Caki2 (cell line): ENCODE data around the gene CIRBP. TPM values are rescaled to one million over a fixed set of nuclear protein-coding genes. Genes with fewer than 3 reads are reported as not detected.

ENCODE experiments used
- DNase-seq: peaks from one replicate; pipeline ENCODE4 v3.0.0-alpha.2; 2015; ENCODE audit warnings: low read depth
- in situ Hi-C: cut with HindIII; loops from 2 replicates; pipeline ENCODE4 v1.10.0; 2016; ENCODE audit warnings: low sequenced_read_pairs, low pct_unique_long_range_greater_than_20kb, mixed read lengths
- total RNA-seq: library from RNA; depleted of rRNA; stranded (reverse); fragments of >200 nt; shearing (Covaris generic); gene quantifications from 2 replicates; pipeline ENCODE4 v1.2.3, GENCODE V29; 2014; ENCODE audit warnings: low replicate concordance

CIRBP gene
- total RNA-seq, 1 experiment from 2014 or later = 84.1 TPM

GRCh38 chr19:1251330-1252220, 17.6 kb upstream of the CIRBP start:
- DNase-seq = peak; percentile 34
- in situ Hi-C loops = no loop called here

GRCh38 chr19:1252221-1252820, 16.8 kb upstream of the CIRBP start:
- in situ Hi-C loops = no loop called here
- DNase-seq = peak; percentile 92

GRCh38 chr19:1252821-1253513, 16.2 kb upstream of the CIRBP start:
- DNase-seq = peak; percentile 85
- in situ Hi-C loops = no loop called here

- no peak for DNase-seq
These were observed 15.5 kb upstream of the CIRBP start for GRCh38 chr19:1253514-1254080.

GRCh38 chr19:1254081-1254527, 15.0 kb upstream of the CIRBP start:
- in situ Hi-C loops = no loop called here
- DNase-seq = no peak

More at GRCh38 chr19:1253514-1254080, 15.5 kb upstream of the CIRBP start:
- in situ Hi-C loops = no loop called here

- in situ Hi-C loops = no loop called here
- DNase-seq = no peak
These were observed 14.5 kb upstream of the CIRBP start for GRCh38 chr19:1254530-1255185.

GRCh38 chr19:1255186-1256161, 13.7 kb upstream of the CIRBP start:
- in situ Hi-C loops = no loop called here
- DNase-seq = no peak

- in situ Hi-C loops = no loop called here
These were observed 12.3 kb upstream of the CIRBP start for GRCh38 chr19:1256646-1257474.

GRCh38 chr19:1257475-1258162, 11.5 kb upstream of the CIRBP start:
- in situ Hi-C loops = no loop called here
- DNase-seq = no peak

More at GRCh38 chr19:1256646-1257474, 12.3 kb upstream of the CIRBP start:
- DNase-seq = no peak

GRCh38 chr19:1258163-1258492, 11.0 kb upstream of the CIRBP start:
- in situ Hi-C loops = no loop called here
- DNase-seq = no peak

- no peak for DNase-seq
- in situ Hi-C loops = no loop called here
These were observed 10.4 kb upstream of the CIRBP start for GRCh38 chr19:1258707-1259205.

GRCh38 chr19:1259206-1259875, 9.8 kb upstream of the CIRBP start:
- peak; percentile 59 for DNase-seq
- in situ Hi-C loops = no loop called here

- in situ Hi-C loops = no loop called here
- DNase-seq = peak; percentile 23
These were observed 9.0 kb upstream of the CIRBP start for GRCh38 chr19:1259876-1260748.

GRCh38 chr19:1260749-1261537, 8.2 kb upstream of the CIRBP start:
- DNase-seq = peak; percentile 85

More at GRCh38 chr19:1260749-1261537, 8.2 kb upstream of the CIRBP start:
- in situ Hi-C loops = no loop called here
